Right ventricle myocardium inferior (tissue), 1 donor: ENCODE measurements around the gene TNFSF9. TPM values are rescaled to one million over a fixed set of nuclear protein-coding genes. Genes with fewer than 3 reads are reported as not detected.
A peak's percentile ranks its signal among the peaks of the same experiment; 100 is the strongest.
"Not testable (repeated sequence)": the region's sequence is repeated elsewhere in the genome, so short reads cannot be mapped to it uniquely, and the experiment has no call there.

Experiments used
- ATAC-seq: fragments of 200-7000 bp; cut with Tn5 transposase; one replicate; pipeline ENCODE4 v1.9.1; 2020; ENCODE audit warnings: mild to moderate bottlenecking, moderate library complexity
- DNase-seq: peaks from one replicate; pipeline ENCODE4 v3.0.0; 2021; ENCODE audit errors: missing footprints
- intact Hi-C: fragments of 100-400 bp; cut with DNase I; formaldehyde crosslinking; loops from one replicate; pipeline ENCODE4 v1.11.0; 2022
- total RNA-seq: library from RNA; stranded (reverse); fragmentation: NEBNext Ultra II Directional; extraction: Animal tissue kit (Norgen Biotek cat#: 25700); gene quantifications from one replicate; pipeline ENCODE4 v1.2.1, GENCODE V29; 2021
- donor health status: DM: no; HTN: yes; CAD: no; lungs with severe emphysema.

The TNFSF9 gene
- total RNA-seq, 1 donor from 2014 or later: 0.78 TPM

GRCh38 chr19:6562437-6562836 is 31.6 kb downstream of the TNFSF9 start:
- ATAC-seq, intact Hi-C loops, DNase-seq: not testable (repeated sequence)

GRCh38 chr19:6564393-6564792 is 33.6 kb downstream of the TNFSF9 start:
- ATAC-seq: no peak
- DNase-seq: no peak
- intact Hi-C loops: no loop called here

GRCh38 chr19:6566727-6567126 is 35.9 kb downstream of the TNFSF9 start:
- ATAC-seq, DNase-seq, intact Hi-C loops: not testable (repeated sequence)

GRCh38 chr19:6568010-6568526 is 37.2 kb downstream of the TNFSF9 start:
- no peak for DNase-seq
- ATAC-seq: no peak
- intact Hi-C loops: no loop called here

GRCh38 chr19:6568816-6569215 is 38.0 kb downstream of the TNFSF9 start:
- intact Hi-C loops: no loop called here
- no peak for ATAC-seq
- DNase-seq: no peak

GRCh38 chr19:6570764-6571163 is 39.9 kb downstream of the TNFSF9 start:
- no peak for DNase-seq
- ATAC-seq: no peak
- intact Hi-C loops: no loop called here

- intact Hi-C loops: no loop called here
- DNase-seq: no peak
- ATAC-seq: no peak
Observed at GRCh38 chr19:6571167-6571566, 40.3 kb downstream of the TNFSF9 start.

- ATAC-seq (peak; percentile 28), DNase-seq (no peak)
- intact Hi-C loops: no loop called here
Observed at GRCh38 chr19:6572217-6572616, 41.4 kb downstream of the TNFSF9 start.

GRCh38 chr19:6573350-6573749 is 42.5 kb downstream of the TNFSF9 start:
- intact Hi-C loops: no loop called here
- ATAC-seq: no peak
- DNase-seq: no peak

GRCh38 chr19:6576869-6577475 is 46.1 kb downstream of the TNFSF9 start:
- ATAC-seq (no peak), DNase-seq (no peak)
- intact Hi-C loops: no loop called here

GRCh38 chr19:6577476-6578125 is 46.8 kb downstream of the TNFSF9 start:
- ATAC-seq: no peak
- intact Hi-C loops: no loop called here
- no peak for DNase-seq

- ATAC-seq: no peak
- intact Hi-C loops: no loop called here
- no peak for DNase-seq
Observed at GRCh38 chr19:6579450-6580178, 48.8 kb downstream of the TNFSF9 start.

- no peak for DNase-seq
- no peak for ATAC-seq
- intact Hi-C loops: no loop called here
Observed at GRCh38 chr19:6580313-6580712, 49.5 kb downstream of the TNFSF9 start.

GRCh38 chr19:6582515-6583484 is 52.0 kb downstream of the TNFSF9 start:
- intact Hi-C loops, ATAC-seq, DNase-seq: not testable (repeated sequence)

Other genes with a start within 250 kb of the TNFSF9 start
- not detected for gene ACER1, start 197.4 kb upstream of the TNFSF9 start, total RNA-seq
- 80.3 TPM for gene CLPP, start 169.5 kb upstream of the TNFSF9 start, total RNA-seq
- gene ALKBH7, start 158.2 kb upstream of the TNFSF9 start, total RNA-seq: 134 TPM
- gene PSPN, start 155.1 kb upstream of the TNFSF9 start, total RNA-seq: 1.1 TPM
- 29.6 TPM for gene GTF2F1, start 137.9 kb upstream of the TNFSF9 start, total RNA-seq
- gene KHSRP, start 106.2 kb upstream of the TNFSF9 start, total RNA-seq: 87.9 TPM
- gene SLC25A41, start 97.3 kb upstream of the TNFSF9 start, total RNA-seq: 0.16 TPM
- gene SLC25A23, start 71.2 kb upstream of the TNFSF9 start, total RNA-seq: 89.9 TPM
- not detected for gene CRB3, start 66.8 kb upstream of the TNFSF9 start, total RNA-seq
- 0.92 TPM for gene DENND1C, start 49.2 kb upstream of the TNFSF9 start, total RNA-seq
- gene TUBB4A, start 28.7 kb upstream of the TNFSF9 start, total RNA-seq: 6.2 TPM
- not detected for gene CD70, start 60.1 kb downstream of the TNFSF9 start, total RNA-seq
- gene TNFSF14, start 139.1 kb downstream of the TNFSF9 start, total RNA-seq: 0.73 TPM
- gene C3, start 189.6 kb downstream of the TNFSF9 start, total RNA-seq: 482 TPM
- gene GPR108, start 206.6 kb downstream of the TNFSF9 start, total RNA-seq: 23.9 TPM
- 147 TPM for gene TRIP10, start 208.7 kb downstream of the TNFSF9 start, total RNA-seq
- not detected for gene SH2D3A, start 236.4 kb downstream of the TNFSF9 start, total RNA-seq
- gene VAV1, start 241.7 kb downstream of the TNFSF9 start, total RNA-seq: 3.1 TPM